Stimulated activated CD4-positive, alpha-beta T cell treated with anti-CD3 and anti-CD28 coated beads, Interleukin-15, amount 100 ng/mL, for 48 hours (primary cell): ENCODE results near the gene ATAD1.
A peak's percentile ranks its signal among the peaks of the same experiment; 100 is the strongest.
"Not testable (repeated sequence)": the region's sequence is repeated elsewhere in the genome, so short reads cannot be mapped to it uniquely, and the experiment has no call there.

Experiments used
- DNase-seq, 2 donors: peaks; one replicate each; pipeline ENCODE4 v3.0.0-alpha.2; 2020; ENCODE audit warnings: low read depth in 2 of 2

The ATAD1 gene

DNA sequence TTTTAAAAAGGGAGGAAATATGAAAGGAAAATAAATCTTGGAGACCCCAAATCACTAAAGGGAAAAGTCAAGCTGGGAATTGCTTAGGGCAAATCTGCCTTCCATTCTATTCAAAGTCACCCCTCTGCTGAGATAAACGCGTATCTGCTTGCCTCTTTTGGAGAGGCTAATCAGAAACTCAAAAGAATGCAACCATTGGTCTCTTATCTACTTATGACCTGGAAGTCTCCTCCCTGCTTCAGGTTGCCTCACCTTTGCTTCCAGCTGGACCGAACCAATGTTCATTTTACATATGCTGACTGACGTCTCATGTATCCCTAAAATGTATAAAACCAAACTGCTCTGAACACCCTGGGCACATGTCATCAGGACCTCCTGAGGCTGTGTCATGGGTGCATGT is 14.7 kb downstream of the ATAD1 start:
- no peak for DNase-seq

DNA sequence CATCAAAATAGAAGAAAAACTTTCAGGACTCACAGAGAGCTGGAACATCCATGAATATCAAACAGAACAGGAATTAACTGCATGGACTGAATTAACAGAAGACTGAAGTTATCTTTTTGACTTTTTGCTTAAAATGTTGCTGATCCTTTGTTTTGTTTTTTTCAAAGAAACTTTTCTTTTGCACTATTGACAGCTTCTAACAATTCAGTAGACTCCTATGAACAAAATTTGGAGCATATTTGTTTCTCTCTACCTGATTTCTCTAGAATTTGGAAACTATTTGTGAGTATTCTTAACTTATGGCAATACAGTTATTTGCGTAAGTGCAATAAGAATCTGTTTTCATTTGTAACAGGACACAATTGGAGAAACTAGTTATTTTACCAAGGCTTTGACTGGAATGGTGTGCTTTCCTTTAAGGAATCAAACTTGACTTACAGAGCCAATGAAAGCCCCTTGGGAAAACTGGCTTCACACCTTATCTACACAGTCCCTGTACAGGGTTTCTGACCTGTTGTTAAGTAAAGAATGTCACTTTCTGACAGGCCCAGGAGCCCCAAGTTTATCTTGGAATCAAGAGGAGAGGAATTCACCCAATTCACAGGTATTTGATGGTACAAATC is 16.1 kb downstream of the ATAD1 start:
- DNase-seq = not testable (repeated sequence)

DNA sequence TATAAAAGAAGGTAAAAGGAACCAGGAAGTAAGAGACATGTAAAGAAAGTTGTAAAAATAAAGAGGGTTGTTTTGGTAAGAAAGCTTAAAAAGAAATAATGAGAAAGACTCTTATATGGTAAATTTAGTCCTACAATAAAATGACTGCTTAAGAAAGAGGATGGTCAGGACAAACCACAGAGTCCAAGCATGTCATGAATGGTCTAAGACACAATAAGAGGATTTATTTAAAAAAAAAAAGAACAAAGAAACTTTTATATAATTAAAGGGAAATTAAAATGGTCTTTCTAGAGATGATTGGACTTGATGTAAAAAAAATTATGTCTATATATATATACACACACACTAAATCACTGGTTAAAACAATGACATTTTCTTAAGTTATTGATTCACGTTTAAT is 18.2 kb downstream of the ATAD1 start:
- no peak for DNase-seq

DNA sequence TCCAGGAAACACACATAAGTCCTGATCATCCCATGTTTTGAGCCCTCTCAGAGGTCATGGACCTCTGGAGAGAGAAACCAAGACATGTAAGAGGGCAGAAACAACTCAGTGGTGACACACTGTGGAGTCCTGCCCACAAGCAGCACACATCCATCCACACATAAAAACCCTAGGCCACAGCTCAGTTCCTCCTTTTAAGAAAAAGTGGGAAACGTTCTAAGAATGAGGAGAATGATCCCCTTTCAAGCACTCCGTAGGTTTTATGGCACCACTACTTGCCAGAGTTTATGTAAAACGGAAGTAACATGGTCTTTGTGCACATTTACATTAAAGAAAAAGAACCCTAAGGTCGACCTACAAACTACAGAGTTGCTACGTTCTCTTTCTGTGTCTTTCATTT is 19.9 kb downstream of the ATAD1 start:
- no peak for DNase-seq

DNA sequence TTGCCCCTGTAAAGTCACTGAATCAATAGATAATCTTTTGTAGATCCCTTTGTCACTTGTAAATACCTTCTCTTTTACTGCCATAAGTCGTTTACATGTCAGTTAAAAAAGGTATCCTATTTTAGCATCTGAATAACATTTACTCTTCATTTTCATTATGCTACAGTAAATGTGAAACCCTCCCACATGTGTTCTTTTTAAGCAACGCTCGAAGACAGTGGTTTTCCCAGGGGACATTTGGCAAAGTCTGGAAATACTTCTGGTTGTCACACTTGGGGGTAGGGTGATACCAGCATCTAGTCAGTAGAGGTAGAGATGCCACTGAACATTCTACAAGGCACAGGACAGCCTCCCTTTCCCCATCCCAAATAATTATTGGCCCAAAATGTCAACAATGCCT is 23.7 kb downstream of the ATAD1 start:
- no peak for DNase-seq

DNA sequence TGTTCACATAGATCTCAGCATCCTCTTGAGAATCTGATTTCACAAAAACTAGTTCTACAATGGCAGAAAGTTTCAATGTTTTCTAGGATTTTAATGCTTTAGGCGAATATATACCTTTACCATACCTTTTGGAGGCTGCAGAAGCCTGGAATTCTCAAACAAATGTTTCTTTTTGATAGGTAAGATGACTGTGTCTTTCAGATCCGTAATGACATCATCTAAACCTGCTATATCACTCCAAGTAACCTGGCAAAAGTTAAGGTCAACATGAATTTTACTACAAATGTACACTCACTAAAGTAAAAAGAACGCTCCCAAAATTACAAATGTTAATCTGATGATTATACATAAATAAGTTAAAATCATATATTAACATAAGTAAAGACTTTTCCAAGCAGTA is 27.8 kb downstream of the ATAD1 start:
- no peak for DNase-seq

DNA sequence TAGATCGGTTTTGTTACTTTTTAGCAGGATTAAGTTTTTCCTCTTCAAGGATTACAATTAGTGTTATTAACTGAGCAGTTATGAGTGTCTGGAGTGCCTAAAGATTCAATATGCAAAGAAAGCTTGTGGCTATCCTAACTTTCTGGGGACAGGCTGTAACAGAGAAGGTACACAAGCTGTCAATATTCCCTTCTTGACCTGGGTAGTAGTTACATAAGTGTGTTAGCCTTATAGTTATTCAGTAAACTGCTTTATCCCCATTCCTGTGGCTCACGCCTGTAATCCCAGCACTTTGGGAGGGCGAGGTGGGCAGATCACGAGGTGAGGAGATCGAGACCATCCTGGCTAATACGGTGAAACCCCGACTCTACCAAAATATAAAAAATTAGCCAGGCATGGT is 31.6 kb downstream of the ATAD1 start:
- no peak for DNase-seq

DNA sequence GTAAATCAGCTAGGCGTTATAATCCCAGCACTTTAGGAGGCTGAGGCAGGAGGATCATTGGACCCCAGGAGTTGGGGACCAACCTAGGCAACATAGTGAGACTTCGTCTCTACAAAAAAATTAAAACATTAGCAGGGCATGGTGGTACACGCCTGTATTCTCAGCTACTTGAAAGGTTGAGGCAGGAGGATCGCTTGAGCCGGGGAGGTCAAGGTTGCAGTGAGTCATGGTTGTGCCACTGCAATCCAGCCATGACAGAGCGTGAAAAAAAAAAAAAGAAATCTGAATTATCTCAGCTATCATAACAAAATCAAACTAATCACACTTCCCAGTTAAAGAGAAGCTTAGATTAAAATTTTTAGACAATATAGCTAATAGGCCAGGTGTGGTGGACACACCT is 35.3 kb downstream of the ATAD1 start:
- DNase-seq = no peak

DNA sequence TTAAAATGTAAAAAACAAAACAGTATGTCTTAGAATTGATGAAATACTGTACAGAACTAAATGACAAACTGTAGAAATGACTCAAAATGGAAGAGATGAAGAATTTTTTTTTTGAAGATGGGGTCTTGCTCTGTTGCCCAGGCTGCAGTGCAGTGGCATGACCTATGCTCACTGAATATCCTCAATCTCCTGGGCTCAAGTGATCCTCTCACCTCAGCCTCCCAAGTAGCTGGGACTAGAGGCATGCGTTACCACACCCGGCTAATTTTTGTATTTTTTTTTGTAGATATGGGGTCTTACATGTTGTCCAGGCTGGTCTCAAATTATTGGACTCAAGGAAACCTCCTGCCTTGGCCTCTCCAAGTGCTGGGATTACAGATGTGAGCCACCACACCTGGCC is 36.5 kb downstream of the ATAD1 start:
- DNase-seq = no peak

DNA sequence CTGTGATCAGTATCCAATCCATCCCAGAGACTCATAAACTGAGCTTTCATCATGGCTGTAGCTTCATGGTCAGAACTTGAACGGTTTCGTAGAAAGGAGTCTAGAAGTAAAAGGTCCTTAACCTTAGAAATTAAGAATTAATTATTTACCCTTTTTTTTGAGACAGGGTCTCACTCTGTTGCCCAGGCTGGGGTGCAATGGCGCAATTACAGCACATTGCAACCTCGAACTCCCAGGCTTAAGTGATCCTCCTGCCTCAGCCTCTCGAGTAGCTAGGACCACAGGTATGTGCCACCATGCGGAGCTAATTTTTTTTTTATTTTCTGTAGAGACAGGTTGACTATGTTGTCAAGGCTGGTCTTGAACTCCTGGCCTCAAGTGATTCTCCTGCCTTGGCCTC is 41.7 kb downstream of the ATAD1 start:
- DNase-seq = no peak

DNA sequence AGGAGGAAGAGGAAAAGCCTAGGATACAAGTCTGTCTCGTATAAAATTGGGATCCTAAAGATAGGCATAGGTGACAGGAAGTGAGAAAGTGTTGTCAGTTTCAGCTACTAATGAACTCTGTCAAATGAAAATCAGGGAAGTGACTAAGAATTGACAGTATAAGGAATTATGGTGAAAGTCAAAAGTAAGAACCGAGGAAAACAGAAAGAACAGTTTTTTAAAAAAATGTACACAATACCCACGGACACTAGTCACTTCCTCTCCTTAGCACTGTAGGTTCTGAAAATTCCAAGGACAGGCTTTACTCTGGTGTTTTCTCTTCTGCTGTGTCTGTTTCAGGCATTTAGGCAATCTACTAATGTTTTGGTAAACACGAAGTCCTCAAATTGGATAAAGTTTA is 42.3 kb downstream of the ATAD1 start:
- DNase-seq = no peak

DNA sequence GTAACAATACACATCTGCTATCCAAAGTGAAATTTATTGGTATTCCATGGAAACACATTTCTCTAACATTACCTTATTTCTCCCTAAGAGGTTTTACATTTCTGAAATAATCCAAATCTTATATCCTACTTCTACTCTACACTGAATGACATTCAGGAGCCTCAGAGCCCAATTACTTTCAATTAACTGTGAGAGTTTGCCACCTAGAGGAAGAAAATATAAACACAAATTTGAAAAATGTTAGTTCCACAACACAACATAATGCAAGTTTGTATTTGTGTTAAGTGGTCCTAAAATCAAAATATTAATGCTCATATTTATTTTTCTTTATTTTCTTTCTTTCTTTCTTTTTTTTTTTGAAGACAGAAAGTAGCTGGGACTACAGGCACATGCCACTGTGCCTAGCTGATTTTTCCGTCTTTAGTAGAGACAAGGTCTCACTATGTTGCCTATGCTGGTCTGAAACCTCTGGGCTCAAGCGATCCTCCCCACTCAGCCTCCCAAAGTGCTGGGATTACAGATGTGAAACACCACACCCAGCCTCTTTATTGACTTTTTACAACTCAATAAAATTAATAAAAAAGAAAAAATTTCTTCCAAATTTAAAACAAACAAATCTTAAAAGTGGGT is 46.0 kb downstream of the ATAD1 start:
- DNase-seq = no peak

DNA sequence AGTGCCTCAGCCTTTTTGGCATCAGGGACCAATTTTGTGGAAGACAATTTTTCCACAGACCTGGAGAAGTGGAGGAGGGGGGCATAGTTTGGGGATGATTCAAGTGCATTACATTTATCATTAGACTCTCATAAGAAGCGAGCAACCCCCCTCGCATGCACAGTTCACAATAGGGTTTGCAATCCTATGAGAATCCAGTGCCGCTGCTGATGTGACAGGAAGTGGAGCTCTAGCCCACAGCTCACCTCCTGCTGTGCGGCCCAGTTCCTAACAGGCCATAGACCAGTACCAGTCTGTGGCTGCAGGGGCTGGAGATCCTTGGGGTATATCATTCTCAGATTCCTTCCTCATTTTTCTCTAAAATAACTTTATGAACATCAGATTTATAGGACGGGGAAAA is 50.8 kb downstream of the ATAD1 start:
- no peak for DNase-seq

DNA sequence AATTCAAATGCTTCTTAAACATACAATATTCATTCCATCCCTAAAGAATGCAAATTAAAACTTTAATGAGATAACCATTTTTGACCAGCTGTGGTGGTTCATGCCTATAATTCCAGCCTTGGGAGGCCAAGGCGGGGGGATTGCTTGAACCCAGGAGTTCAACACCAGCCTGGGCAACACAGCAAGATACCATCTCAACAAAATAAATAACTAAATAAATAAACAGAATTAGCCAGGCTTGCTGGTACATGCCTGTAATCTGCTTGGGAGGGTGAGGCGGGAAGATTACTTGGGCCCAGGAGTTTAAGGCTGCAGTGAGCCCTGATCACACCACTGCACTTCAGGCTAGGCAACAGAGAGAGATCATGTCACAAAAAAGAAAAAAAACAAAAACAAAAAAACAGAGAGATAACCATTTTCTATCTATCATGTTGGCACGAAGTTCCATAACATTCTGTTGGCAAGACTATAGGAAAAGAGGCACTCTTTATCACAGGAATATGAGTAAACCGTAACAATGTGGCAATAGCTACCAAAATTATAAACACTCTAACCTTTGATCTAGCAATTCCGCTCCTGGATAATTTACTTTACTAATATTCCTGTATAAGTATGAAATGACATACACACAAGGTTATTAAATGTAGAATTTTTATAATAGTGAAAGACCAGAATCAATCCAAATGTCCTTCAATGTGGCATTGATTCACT is 52.2 kb downstream of the ATAD1 start:
- DNase-seq = no peak

DNA sequence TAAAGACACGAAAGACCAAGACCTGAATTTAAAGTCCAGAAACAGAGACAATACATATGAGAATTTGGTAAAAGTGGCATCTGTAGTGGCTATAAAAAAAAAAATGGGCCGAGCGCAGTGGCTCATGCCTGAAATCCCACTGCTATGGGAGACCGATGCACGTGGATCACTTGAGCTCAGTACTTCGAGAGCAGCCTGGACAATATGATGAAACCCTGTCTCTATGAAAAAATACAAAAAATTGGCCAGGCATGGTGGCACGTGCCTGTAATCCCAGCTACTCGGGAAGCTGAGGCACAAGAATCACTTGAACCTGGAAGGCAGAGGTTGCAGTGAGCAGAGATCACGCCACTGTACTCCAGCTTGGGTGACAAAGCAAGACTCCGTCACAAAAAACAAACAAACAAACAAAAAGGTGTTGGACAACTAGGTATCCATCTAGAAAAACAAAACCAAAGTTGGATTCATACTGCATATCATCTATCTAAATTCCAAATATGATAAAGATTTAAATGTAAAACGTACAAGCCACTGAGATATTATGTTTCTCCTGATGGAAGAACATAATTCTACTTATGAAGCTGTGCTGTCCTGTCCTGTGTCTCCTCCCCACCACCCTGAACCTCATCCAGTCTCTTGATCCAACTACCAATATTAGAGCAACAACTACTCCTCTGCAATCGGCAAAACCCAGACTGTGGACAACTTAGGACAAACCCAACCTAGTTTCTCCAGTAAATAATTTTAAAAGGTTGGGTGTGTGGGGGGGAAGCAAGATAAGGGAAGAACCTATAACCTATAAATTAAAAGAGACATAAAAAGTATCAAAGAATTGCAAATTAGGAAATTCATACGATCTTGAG is 53.7 kb downstream of the ATAD1 start:
- DNase-seq = no peak

DNA sequence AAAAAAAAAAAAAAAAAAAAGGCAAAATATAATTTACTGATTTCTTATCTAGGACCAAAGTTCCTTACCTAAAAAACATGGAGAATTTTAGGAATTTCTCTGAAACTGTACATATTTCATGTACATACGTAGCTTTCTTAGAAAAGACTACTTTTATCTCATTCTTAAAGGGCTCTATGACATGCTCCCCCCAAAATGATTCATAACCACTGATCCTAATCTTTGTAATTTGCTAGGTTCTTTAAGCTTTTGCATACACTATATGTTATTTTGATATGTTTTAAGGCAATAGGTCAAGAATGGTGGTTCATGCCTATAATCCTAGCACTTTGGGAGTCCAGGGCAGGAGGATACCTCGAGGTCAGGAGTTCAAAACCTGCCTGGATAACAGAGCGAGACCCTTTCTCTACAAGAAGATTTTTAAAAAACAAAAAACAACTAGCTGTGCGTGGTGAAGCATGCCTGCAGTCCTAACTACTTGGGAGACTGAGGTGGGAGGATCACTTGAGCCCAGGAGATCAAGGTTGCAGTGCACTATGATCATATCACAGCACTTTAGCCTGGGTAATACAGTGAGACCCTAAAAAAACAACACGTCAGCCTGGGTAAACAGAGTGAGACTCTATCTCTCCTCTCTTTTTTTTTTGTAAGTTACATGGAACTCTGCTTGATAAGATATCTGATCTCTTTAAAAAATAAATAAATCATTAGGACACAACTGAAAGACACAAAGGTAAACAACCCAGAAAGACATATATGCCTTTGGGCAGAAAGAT is 54.8 kb downstream of the ATAD1 start:
- DNase-seq = no peak

DNA sequence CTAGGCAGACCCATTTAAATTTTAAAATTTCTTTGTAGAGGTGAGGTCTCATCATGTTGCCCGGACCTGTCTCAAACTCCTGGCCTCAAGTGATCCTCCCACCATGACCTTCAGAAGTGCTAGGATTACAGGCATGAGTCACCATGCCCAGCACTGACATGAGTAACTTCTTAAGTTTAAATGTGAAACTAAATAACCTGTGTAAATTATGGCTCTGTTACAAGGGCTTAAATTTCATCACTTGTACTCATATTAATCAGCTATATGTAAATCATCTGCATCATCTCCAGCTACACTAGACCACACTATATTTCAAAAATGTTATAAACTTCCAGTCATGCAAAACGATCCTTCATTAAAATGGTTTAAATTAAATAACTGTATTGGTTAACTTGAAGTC is 56.1 kb downstream of the ATAD1 start:
- DNase-seq = peak; percentile 44 to 53

DNA sequence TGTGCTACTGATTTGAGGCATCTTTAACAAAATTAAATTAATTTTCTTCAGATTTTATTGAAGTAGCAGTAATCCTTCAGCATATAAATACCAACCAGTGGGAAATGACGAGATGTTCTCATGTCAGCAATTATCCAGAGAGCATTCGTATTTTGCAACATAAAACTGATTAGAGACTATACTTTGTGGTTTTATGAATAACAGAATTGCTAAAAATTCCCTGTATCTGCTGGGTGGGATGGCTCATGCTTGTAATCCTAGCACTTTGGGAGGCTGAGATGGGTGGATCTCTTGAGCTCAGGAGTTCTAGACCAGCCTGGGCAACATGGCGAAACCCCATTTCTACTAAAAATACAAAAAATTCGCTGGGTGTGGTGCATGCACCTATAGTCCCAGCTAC is 56.9 kb downstream of the ATAD1 start:
- no peak for DNase-seq

DNA sequence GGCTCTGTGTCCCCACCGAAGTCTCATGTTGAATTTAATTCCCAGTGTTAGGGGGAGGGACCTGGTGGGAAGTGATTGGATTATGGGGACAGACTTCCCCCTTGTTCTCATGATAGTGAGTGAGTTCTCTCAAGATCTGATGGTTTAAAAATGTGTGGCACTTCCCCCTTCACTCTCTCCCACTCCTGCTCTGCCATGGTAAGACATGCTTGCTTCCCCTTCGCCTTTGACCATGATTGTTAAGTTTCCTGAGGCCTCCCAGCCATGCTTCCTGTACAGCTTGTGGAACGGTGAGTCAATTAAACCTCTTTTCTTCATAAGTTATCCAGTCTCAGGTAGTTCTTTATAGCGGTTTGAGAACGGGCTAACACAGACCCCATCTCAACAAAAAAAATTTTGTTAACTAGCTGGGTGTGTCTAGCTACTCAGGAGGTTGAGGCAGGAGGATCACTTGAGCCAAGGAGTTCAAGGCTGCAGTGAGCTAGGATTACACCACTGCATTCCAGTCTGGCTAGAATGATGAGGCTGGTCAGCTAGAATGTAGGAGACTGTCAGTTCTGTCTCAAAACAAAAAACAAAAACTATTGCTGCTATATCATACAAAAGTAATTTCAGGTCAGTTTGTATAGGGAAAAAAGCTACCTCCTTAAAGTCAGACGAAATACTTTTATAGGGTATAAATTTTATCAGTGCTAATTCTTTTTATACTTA is 57.7 kb downstream of the ATAD1 start:
- no peak for DNase-seq

DNA sequence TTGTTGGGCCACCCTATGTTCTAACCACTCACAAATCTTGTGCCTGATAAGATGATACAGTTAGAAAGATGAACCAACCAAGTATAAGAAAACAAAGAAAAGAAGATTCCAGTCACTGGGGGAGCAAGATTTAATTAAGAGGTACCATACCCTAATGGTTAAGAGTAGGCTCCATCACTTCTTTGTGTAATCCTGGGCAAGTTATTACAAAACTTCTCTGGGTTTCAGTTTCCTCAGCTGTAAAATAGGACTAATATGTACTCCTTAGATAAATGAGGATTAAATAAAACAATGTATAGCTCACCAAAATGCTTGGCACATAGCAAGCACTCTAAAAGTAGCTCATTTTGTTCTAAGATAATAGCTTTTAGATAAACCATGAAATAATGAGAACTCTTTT is 58.5 kb downstream of the ATAD1 start:
- no peak for DNase-seq

DNA sequence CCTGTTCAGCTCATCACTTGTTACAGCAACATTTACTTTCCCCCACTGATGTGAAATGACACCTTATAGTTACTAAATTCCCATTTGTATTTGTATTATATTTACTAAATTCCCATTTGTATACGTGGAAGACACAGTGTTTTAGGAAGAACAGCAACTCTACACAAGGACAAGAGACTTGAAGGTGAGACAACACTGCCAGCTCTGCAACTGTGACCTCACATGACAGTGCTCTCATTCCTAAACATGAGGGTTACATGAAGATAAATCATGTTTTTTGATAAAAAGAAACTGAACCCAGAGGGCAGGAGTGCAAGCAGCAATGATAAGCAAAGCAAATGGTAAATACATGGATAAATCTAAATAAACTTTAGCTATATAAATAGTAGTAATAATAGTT is 60.3 kb downstream of the ATAD1 start:
- DNase-seq = no peak
